Esophagus squamous epithelium (tissue), 4 donors: ENCODE data around the gene PERM1.

Source experiments
- CTCF ChIP-seq, 6 experiments: fragments of 450-650 bp in 4 of 6; fragments of 200-600 bp in 2 of 6; sonication (generic) in 2 of 6; IDR thresholded peaks; one replicate each; pipeline ENCODE4 v1.5.1; 2016 to 2019; ENCODE audit warnings: antibody characterized with exemption in 6 of 6, mild to moderate bottlenecking in 4 of 6, moderate library complexity in 4 of 6
- POLR2A ChIP-seq, 4 donors: fragments of 450-650 bp; IDR thresholded peaks; one replicate each; pipeline ENCODE4 v1.6.1; 2017; ENCODE audit warnings: antibody characterized with exemption in 4 of 4, mild to moderate bottlenecking in 4 of 4, moderate library complexity in 3 of 4

GRCh38 chr1:952201-952600, 29.7 kb downstream of the PERM1 start:
- TF ChIP-seq CTCF (IDR thresholded peaks at IDR 0.05) (no peak), POLR2A (IDR thresholded peaks at IDR 0.05) (no peak)
